Medulla oblongata (tissue), 1 donor: ENCODE results near the gene STARD13.

Experiments
- DNase-seq: peaks from one replicate; pipeline ENCODE4 v3.0.0-alpha.2; 2015; ENCODE audit errors: extremely low spot score

Gene STARD13

GRCh38 chr13:33228648-33229445 lies 56.7 kb downstream of the STARD13 start:
- DNase-seq, result peak; percentile 84

- no peak for DNase-seq
Observed at GRCh38 chr13:33227927-33228647, 57.5 kb downstream of the STARD13 start.

GRCh38 chr13:33224686-33225085 lies 60.9 kb downstream of the STARD13 start:
- no peak for DNase-seq

GRCh38 chr13:33224191-33224590 lies 61.4 kb downstream of the STARD13 start:
- no peak for DNase-seq

GRCh38 chr13:33219926-33220325 lies 65.6 kb downstream of the STARD13 start:
- DNase-seq, result no peak

GRCh38 chr13:33218426-33218825 lies 67.1 kb downstream of the STARD13 start:
- no peak for DNase-seq

GRCh38 chr13:33218020-33218419 lies 67.5 kb downstream of the STARD13 start:
- no peak for DNase-seq

GRCh38 chr13:33217256-33217655 lies 68.3 kb downstream of the STARD13 start:
- no peak for DNase-seq

GRCh38 chr13:33213797-33214196 lies 71.8 kb downstream of the STARD13 start:
- DNase-seq, result peak; percentile 66

- DNase-seq, result no peak
Observed at GRCh38 chr13:33213024-33213768, 72.4 kb downstream of the STARD13 start.

- no peak for DNase-seq
Observed at GRCh38 chr13:33212396-33212795, 73.2 kb downstream of the STARD13 start.

GRCh38 chr13:33210090-33210489 lies 75.5 kb downstream of the STARD13 start:
- no peak for DNase-seq

- no peak for DNase-seq
Observed at GRCh38 chr13:33208290-33209220, 77.0 kb downstream of the STARD13 start.

- peak; percentile 59 for DNase-seq
Observed at GRCh38 chr13:33207615-33207961, 78.0 kb downstream of the STARD13 start.

GRCh38 chr13:33206945-33207614 lies 78.5 kb downstream of the STARD13 start:
- no peak for DNase-seq

GRCh38 chr13:33206425-33206824 lies 79.1 kb downstream of the STARD13 start:
- DNase-seq, result no peak

- DNase-seq, result no peak
Observed at GRCh38 chr13:33205804-33206221, 79.7 kb downstream of the STARD13 start.

GRCh38 chr13:33205224-33205623 lies 80.3 kb downstream of the STARD13 start:
- DNase-seq, result no peak

- DNase-seq, result no peak
Observed at GRCh38 chr13:33204130-33204927, 81.2 kb downstream of the STARD13 start.

GRCh38 chr13:33202644-33203169 lies 82.8 kb downstream of the STARD13 start:
- no peak for DNase-seq
